Measurements from ENCODE around the gene COIL. TPM values are rescaled to one million over a fixed set of nuclear protein-coding genes. Genes with fewer than 3 reads are reported as not detected.
A peak's percentile ranks its signal among the peaks of the same experiment; 100 is the strongest.

Gene COIL
- total and polyA plus RNA-seq, 2 of the 13 experiments (the other 11 are each of a cell fraction or from before 2014, with no cell fraction given): 8.1 to 29.4 TPM

GRCh38 chr17:56939869-56940484, 20.9 kb downstream of the COIL start (continued):
- TF ChIP-seq ZBTB37 (CRISPR knock-in tag; IDR thresholded peaks at IDR 0.05) (no peak), FOXO4 (CRISPR knock-in tag; conservative IDR thresholded peaks at IDR 0.05) (no peak), GMEB1 (CRISPR knock-in tag; IDR thresholded peaks at IDR 0.05; ENCODE audit: borderline replicate concordance) (no peak), ZNF770 (CRISPR knock-in tag; IDR thresholded peaks at IDR 0.05) (no peak), ZNF615 (CRISPR knock-in tag; IDR thresholded peaks at IDR 0.05; ENCODE audit: borderline replicate concordance) (no peak), SRSF4 (IDR thresholded peaks at IDR 0.05; ENCODE audit: low read depth, low read length, poor library complexity, severe bottlenecking) (no peak), RBM22 (optimal IDR thresholded peaks at IDR 0.05; ENCODE audit: low read length) (no peak), KDM5A (IDR thresholded peaks at IDR 0.05; ENCODE audit: borderline replicate concordance, low read length) (0 out of 2 replicates have a peak, but pooled peaks have one; percentile 29), TEAD3 (CRISPR knock-in tag; optimal IDR thresholded peaks at IDR 0.05; ENCODE audit: borderline replicate concordance) (peak; percentile 77), ZFP91 (CRISPR knock-in tag; IDR thresholded peaks at IDR 0.05; ENCODE audit: borderline replicate concordance) (no peak), ELF1 (CRISPR knock-in tag; IDR thresholded peaks at IDR 0.05) (no peak), ZNF549 (CRISPR knock-in tag; IDR thresholded peaks at IDR 0.05) (no peak), MIXL1 (CRISPR knock-in tag; IDR thresholded peaks at IDR 0.05) (peak; percentile 89), CHD4 (IDR thresholded peaks at IDR 0.05; ENCODE audit: borderline replicate concordance, low read length) (no peak), ZNF784 (CRISPR knock-in tag; IDR thresholded peaks at IDR 0.05; ENCODE audit: borderline replicate concordance) (no peak), ZNF441 (CRISPR knock-in tag; IDR thresholded peaks at IDR 0.05; ENCODE audit: borderline replicate concordance) (0 out of 2 replicates have a peak, but pooled peaks have one; percentile 49), GZF1 (CRISPR knock-in tag; IDR thresholded peaks at IDR 0.05) (no peak), ZNF382 (CRISPR knock-in tag; IDR thresholded peaks at IDR 0.05; ENCODE audit: borderline replicate concordance) (no peak)
